ENCODE results near the gene F10.

The F10 gene

DNA sequence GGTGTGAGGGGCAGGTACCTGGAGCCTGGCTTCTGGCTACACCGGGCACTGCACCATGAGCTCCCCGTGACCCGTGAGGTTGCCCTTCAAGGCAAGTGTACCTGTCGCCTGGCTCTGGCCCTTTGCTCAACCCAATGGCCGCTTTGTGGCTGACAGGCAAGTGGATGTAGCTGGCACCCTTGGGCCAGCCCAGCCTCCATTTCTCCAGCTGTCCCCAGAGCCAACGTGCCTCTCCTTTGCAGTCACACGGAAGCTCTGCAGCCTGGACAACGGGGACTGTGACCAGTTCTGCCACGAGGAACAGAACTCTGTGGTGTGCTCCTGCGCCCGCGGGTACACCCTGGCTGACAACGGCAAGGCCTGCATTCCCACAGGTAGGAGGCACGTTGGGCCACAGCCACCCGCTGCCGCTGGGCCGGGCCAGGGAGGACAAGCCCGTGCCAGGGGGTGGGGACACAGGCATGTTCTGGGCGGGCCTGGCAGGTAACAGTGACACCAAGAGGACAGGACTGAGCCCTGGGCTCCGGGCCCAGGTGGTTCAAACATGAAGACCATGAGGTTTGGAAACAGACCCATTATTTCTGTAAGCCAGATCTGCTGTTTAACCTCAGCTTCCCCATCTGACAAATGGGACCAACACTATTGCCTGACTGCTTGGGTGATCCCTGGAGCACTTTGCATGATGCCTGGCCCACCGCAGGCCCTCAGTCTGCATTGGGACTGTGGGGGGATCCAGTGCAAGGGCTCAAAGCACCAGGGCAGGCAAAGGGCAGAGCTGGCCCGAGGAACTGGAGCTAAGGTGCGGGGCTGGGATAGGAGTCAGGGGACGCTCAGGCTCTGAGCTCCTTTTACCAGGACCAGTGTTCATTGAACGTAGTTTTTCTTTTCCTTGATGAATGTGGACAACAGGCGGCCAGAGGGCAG lies 18.3 kb downstream of the F10 start:
- peak; percentile 47 for DNase-seq

GRCh38 chr13:113141601-113141970 lies 19.0 kb downstream of the F10 start:
- peak; percentile 49 for DNase-seq

DNA sequence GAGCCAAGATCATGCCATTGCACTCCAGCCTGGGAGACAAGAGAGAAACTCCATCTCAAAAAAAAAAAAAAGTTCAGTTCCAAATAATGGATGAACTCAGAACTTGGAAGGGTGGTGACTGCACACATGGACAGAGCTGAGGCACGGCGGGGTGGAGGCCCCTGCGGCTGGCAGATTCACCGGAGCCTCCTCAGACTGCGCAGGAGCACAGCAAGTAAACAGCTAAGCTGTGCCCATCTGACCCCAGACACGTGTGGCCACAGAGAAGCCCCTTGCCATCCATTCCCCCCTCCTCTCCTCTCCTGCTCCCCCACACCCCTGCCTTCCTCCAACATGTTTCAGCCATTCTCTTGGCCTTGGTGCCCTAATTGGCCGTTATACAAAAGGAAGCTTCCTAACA lies 20.3 kb downstream of the F10 start:
- DNase-seq, result peak; percentile 49

DNA sequence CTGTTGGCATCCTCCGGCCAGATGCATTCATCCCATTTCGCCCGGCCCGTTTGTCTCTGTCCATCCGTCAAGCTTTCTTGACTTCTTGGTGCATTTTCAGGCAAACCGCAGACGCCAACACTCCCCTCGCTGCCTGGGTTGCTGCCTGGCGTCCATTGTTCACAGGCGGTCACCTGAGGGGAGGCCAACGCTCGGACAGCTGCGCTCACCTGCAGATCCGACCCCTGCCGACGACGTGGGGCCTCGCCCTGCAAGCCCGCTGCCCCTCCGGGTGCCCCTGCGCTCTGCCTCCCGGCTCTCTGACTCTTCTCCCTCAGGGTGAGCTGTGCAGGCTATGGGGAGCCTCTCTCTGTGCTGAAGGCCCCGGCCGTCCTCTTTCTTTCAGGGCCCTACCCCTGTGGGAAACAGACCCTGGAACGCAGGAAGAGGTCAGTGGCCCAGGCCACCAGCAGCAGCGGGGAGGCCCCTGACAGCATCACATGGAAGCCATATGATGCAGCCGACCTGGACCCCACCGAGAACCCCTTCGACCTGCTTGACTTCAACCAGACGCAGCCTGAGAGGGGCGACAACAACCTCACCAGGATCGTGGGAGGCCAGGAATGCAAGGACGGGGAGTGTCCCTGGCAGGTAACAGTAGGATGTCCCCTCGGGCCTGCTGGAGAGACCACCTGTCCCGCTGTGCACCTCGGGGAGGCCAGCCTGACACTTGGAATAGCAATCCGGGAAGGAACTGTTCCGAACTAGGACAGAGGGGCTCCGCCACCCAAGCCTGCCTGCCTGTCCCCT lies 21.1 kb downstream of the F10 start:
- DNase-seq, result peak; percentile 50

DNA sequence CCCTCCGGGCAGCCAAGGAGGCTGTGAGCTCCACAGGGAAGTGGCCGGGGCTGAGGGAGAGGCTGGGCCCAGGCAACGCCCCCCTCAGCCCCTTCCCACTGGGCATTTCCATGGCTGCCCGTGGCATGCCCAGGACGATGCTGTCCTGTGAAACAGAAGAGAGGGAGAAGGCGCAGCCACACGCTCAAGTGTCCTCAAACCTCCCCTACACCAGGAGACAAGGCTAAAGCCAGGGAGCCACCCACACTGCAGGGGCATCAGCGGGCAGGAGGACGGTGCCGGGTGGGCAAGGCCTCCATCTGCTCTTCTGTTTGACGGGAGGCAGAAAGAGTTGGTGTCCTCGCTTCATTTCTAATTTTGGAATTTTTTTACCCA lies 21.6 kb downstream of the F10 start:
- peak; percentile 45 for DNase-seq

DNA sequence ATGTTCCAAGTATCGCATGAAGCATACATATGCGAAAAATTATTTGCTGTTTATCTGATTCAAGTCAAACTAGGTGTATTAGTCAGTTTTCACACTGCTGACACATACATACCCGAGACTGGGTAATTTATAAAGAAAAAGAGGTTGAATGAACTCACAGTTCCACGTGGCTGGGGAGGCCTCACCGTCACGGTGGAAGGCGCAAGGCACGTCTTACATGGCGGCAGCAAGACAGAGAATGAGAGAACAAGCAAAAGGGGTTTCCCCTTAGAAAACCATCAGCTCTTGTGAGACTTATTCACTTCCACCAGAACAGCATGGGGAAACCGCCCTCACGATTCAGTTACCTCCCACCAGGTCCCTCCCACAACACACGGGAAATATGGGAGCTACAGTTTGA lies 22.9 kb downstream of the F10 start:
- DNase-seq, result peak; percentile 68

- DNase-seq, result peak; percentile 55
Measured at GRCh38 chr13:113145911-113146598, 23.5 kb downstream of the F10 start.

- DNase-seq, result peak; percentile 54
Measured at GRCh38 chr13:113146750-113147149, 24.2 kb downstream of the F10 start.

- peak; percentile 27 for DNase-seq
Measured at GRCh38 chr13:113147206-113147605, 24.6 kb downstream of the F10 start.

DNA sequence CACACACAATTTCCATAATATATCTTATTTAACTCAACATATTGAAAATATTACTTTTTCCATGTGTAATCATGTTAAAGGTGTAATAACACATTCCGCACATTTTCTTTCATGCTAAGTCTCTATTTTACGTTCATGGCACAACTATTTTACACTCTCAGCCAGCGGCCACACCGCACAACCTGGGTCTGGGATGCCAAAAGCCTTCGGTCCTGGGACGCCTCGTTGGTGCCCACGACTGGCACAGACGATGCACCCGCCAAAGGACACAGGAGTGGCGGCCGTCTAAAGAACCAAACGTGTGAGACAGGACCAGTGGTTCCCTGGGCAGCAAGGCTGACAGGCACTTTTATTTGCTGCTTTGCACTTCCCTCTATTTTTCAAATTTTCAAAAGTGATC lies 25.8 kb downstream of the F10 start:
- peak; percentile 61 for DNase-seq

DNA sequence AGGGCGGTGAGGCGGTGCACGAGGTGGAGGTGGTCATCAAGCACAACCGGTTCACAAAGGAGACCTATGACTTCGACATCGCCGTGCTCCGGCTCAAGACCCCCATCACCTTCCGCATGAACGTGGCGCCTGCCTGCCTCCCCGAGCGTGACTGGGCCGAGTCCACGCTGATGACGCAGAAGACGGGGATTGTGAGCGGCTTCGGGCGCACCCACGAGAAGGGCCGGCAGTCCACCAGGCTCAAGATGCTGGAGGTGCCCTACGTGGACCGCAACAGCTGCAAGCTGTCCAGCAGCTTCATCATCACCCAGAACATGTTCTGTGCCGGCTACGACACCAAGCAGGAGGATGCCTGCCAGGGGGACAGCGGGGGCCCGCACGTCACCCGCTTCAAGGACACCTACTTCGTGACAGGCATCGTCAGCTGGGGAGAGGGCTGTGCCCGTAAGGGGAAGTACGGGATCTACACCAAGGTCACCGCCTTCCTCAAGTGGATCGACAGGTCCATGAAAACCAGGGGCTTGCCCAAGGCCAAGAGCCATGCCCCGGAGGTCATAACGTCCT lies 26.4 kb downstream of the F10 start:
- DNase-seq, result peak; percentile 58

GRCh38 chr13:113149711-113150549 lies 27.3 kb downstream of the F10 start:
- DNase-seq, result no peak

GRCh38 chr13:113150550-113151365 lies 28.2 kb downstream of the F10 start:
- no peak for DNase-seq

DNA sequence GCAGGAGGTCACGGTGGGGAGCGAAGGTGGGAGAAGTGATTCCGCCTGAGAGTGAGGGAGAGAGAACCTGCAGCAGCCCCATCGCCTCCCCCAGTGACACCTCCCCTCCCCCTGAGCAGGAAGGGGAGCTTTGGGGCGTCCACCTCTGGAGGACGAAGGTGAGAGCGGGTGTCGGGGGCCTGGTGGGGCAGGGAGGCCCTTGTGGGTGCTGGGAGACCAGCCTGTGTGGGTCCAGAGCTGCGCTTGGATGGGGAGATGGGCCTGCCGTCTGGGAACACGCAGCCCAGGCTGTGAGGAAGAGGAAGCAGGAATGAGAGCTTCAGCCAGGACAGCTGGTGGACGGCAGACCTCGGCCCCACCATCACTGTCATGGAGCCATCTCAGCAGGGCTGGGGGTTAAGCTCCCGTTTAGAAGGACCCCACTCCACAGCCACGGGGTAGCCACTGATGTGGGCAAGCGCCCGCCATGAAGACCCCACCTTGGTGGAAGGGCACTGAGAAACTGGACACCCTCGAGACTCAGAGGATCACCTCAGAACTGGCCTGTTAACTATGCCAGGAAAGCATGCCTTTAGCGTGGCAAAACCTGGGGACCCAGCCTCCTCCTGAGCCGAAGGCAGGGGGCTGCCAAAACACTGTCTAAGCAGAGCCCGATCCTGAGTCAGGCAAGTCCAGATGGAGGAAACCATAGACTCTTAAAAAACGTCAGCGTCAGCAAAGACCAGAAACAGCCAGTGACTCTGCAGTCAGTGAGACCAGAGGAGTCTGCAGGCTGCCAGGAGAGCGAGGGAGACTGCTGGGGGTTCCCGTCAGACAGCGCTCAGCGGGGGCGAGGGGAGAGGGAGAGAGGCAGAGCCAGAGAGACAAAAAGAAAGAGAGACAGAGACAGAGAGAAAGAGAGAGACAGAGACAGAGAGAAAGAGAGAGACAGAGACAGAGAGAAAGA lies 29.4 kb downstream of the F10 start:
- no peak for DNase-seq

DNA sequence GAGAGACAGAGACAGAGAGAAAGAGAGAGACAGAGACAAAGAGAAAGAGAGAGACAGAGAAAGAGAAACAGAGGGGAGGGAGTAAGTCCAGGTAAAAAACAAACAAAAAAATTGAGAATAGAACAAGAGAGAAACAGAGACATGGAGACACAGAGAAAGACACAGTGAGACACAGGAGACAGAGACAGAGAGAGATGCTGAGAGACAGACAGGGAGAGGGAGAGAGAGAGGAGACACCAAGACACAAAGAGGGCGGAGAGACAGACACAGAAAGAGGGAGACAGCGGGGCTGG lies 30.0 kb downstream of the F10 start:
- no peak for DNase-seq

- peak; percentile 74 for DNase-seq
Measured at GRCh38 chr13:113152984-113153809, 30.6 kb downstream of the F10 start.

GRCh38 chr13:113153810-113154748 lies 31.5 kb downstream of the F10 start:
- DNase-seq, result peak; percentile 92

- no peak for DNase-seq
Measured at GRCh38 chr13:113155201-113155600, 32.6 kb downstream of the F10 start.

Data from activated effector memory CD4-positive, alpha-beta T cell treated with anti-CD3 and anti-CD28 coated beads, Interleukin-2, amount 50 U/mL, for 16 hours (primary cell).